IMR-90 (cell line): ENCODE measurements around the gene STEEP1. TPM values are rescaled to one million over a fixed set of nuclear protein-coding genes. Genes with fewer than 3 reads are reported as not detected.

Source experiments
- ATAC-seq: fragments of 200-7000 bp; cut with Tn5 transposase; 2 replicates; pipeline ENCODE4 v1.9.1; 2020; ENCODE audit warnings: low read depth, mild to moderate bottlenecking, moderate library complexity
- BruUV-seq: library from RNA; stranded (reverse); fragments of 400-500 nt; replicated peaks from 2 replicates; lab custom pipeline; 2021; lab: Mats Ljungman, UMichigan
- CTCF ChIA-PET: fragments of 300-600 bp; formaldehyde crosslinking; extraction: SDS; loops from one replicate; lab custom pipeline; 2021; ENCODE audit warnings: antibody characterized with exemption; lab: Yijun Ruan, JAX
- POLR2A ChIA-PET: fragments of 300-600 bp; sonication (Branson Sonifier 250); formaldehyde crosslinking; loops from one replicate; lab custom pipeline; 2022; ENCODE audit warnings: antibody characterized with exemption; ENCODE audit not compliant: unreplicated experiment; lab: Charles Lee
- DNase-seq: peaks from one replicate; pipeline ENCODE4 v3.0.0; 2013
- H2AFZ ChIP-seq: replicated peaks from 2 replicates; pipeline ENCODE3; 2013; ENCODE audit warnings: low read length, mild to moderate bottlenecking; ENCODE audit not compliant: poor library complexity
- H2AK5ac ChIP-seq: 2 replicates; pipeline ENCODE4 v1.6.1; 2013; ENCODE audit warnings: low read depth, low read length, inconsistent platforms
- H2AK9ac ChIP-seq: replicated peaks from 2 replicates; pipeline ENCODE3; 2013; ENCODE audit warnings: mild to moderate bottlenecking, low read depth, low read length, moderate library complexity; ENCODE audit not compliant: poor library complexity
- H2BK120ac ChIP-seq: 2 replicates; pipeline ENCODE4 v1.6.1; 2013; ENCODE audit warnings: low read depth, low read length, inconsistent platforms
- H2BK15ac ChIP-seq: 3 replicates; pipeline ENCODE4 v1.6.1; 2013; ENCODE audit warnings: low read depth, low read length, inconsistent platforms
- H2BK20ac ChIP-seq: 2 replicates; pipeline ENCODE4 v1.6.1; 2013; ENCODE audit warnings: low read depth, mild to moderate bottlenecking, inconsistent platforms, low read length, moderate library complexity
- H2BK5ac ChIP-seq: 2 replicates; pipeline ENCODE4 v1.6.1; 2013; ENCODE audit warnings: mild to moderate bottlenecking, low read depth, low read length, inconsistent platforms; ENCODE audit not compliant: poor library complexity, severe bottlenecking
- H3K14ac ChIP-seq: replicated peaks from 2 replicates; pipeline ENCODE4 v1.6.1; 2013; ENCODE audit warnings: low read depth, low read length, inconsistent platforms
- H3K18ac ChIP-seq: 2 replicates; pipeline ENCODE4 v1.6.1; 2013; ENCODE audit warnings: low read depth, low read length, control low read depth
- H3K23ac ChIP-seq: 2 replicates; pipeline ENCODE4 v1.6.1; 2013; ENCODE audit warnings: low read depth, low read length, inconsistent platforms
- H3K27ac ChIP-seq: 2 replicates; pipeline ENCODE4 v1.5.1; 2013; ENCODE audit warnings: mild to moderate bottlenecking, control low read depth, low read length; ENCODE audit not compliant: insufficient read depth
- H3K27me3 ChIP-seq: 2 replicates; pipeline ENCODE4 v1.6.1; 2013; ENCODE audit warnings: low read length; ENCODE audit not compliant: control insufficient read depth, insufficient read depth
- H3K36me3 ChIP-seq: 2 replicates; pipeline ENCODE4 v1.6.1; 2013; ENCODE audit warnings: low read length, mixed read lengths; ENCODE audit not compliant: control insufficient read depth, insufficient read depth
- H3K4ac ChIP-seq: 2 replicates; pipeline ENCODE4 v1.6.1; 2013; ENCODE audit warnings: low read depth, low read length, inconsistent platforms
- H3K4me1 ChIP-seq: 2 replicates; pipeline ENCODE4 v1.6.1; 2013; ENCODE audit warnings: low read length, mixed read lengths; ENCODE audit not compliant: control insufficient read depth, insufficient read depth
- H3K4me2 ChIP-seq: 2 replicates; pipeline ENCODE4 v1.6.1; 2013; ENCODE audit warnings: low read depth, mild to moderate bottlenecking, control low read depth, low read length, moderate library complexity
- H3K4me3 ChIP-seq: 2 replicates; pipeline ENCODE4 v1.5.1; 2013; ENCODE audit warnings: low read depth, mild to moderate bottlenecking, control low read depth, low read length, moderate library complexity; ENCODE audit not compliant: insufficient read depth
- H3K56ac ChIP-seq: 2 replicates; pipeline ENCODE4 v1.6.1; 2013; ENCODE audit warnings: low read length, inconsistent platforms; ENCODE audit not compliant: insufficient read depth; ENCODE audit errors: extremely low read depth
- H3K79me1 ChIP-seq, 2 experiments: 2 replicates each; pipeline ENCODE4 v1.6.1; 2013; ENCODE audit warnings: low read length in 2 of 2, inconsistent platforms in 1 of 2, low read depth in 1 of 2
- H3K9ac ChIP-seq: 2 replicates; pipeline ENCODE4 v1.6.1; 2013; ENCODE audit warnings: low read depth, low read length, control low read depth
- H3K9me1 ChIP-seq: 2 replicates; pipeline ENCODE4 v1.6.1; 2013; ENCODE audit warnings: low read length, inconsistent platforms; ENCODE audit not compliant: insufficient read depth
- H3K9me3 ChIP-seq: 2 replicates; pipeline ENCODE4 v1.6.1; 2013; ENCODE audit warnings: low read length; ENCODE audit not compliant: control insufficient read depth, insufficient read depth
- H4K20me1 ChIP-seq: 2 replicates; pipeline ENCODE4 v1.6.1; 2013; ENCODE audit warnings: low read length, inconsistent platforms; ENCODE audit not compliant: insufficient read depth
- H4K5ac ChIP-seq: 2 replicates; pipeline ENCODE4 v1.6.1; 2013; ENCODE audit warnings: mild to moderate bottlenecking, low read depth, low read length, control low read depth
- H4K8ac ChIP-seq, 2 experiments: 2 replicates each; pipeline ENCODE4 v1.6.1; 2013; ENCODE audit warnings: low read depth in 2 of 2, low read length in 2 of 2, control low read depth in 1 of 2, inconsistent platforms in 1 of 2
- H4K91ac ChIP-seq: 2 replicates; pipeline ENCODE4 v1.6.1; 2013; ENCODE audit warnings: low read depth, low read length, inconsistent platforms; ENCODE audit not compliant: insufficient read depth
- FOS ChIP-seq: fragments of 150-350 bp; IDR thresholded peaks from 2 replicates; pipeline ENCODE4 v1.6.1; 2016; ENCODE audit warnings: low read depth, low read length
- MAFK ChIP-seq: IDR thresholded peaks from 2 replicates; pipeline ENCODE4 v1.6.1; 2012; ENCODE audit warnings: low read depth, low read length, improper control_type of control experiment
- MXI1 ChIP-seq: IDR thresholded peaks from 2 replicates; pipeline ENCODE4 v1.6.1; 2012; ENCODE audit warnings: low read depth, mild to moderate bottlenecking, low read length, moderate library complexity, borderline replicate concordance
- WGBS, 2 experiments: methylation state at CpG; one replicate each; pipeline versions ENCODE4 v1.1.5 to v1.1.7; 2013; ENCODE audit warnings: missing lambda C conversion rate in 2 of 2; ENCODE audit not compliant: insufficient read length in 1 of 2; ENCODE audit errors: extremely low coverage in 2 of 2; 5-methylcytosine and 5-hydroxymethylcytosine counted together
- dilution Hi-C: fragments of 300-500 bp; cut with HindIII; formaldehyde crosslinking; loops from one replicate; pipeline ENCODE4 v1.14.3; 2018; ENCODE audit warnings: low sequenced_read_pairs; ENCODE audit not compliant: unreplicated experiment
- in situ Hi-C: fragments of 300-500 bp; cut with MboI; formaldehyde crosslinking; loops from 3 replicates; pipeline ENCODE4 v1.14.3; 2019; ENCODE audit warnings: low sequenced_read_pairs, inconsistent platforms, mixed read lengths
- intact Hi-C: fragments of 100-400 bp; cut with micrococcal nuclease; formaldehyde crosslinking; loops from 2 replicates; pipeline ENCODE4 v1.10.0; 2022
- polyA plus RNA-seq, 3 experiments: library from polyadenylated mRNA; depleted of rRNA; stranded (reverse); fragments of >200 nt; gene quantifications; 2 replicates each; pipeline ENCODE4 v1.2.3, GENCODE V29; 2012; ENCODE audit warnings: low replicate concordance in 1 of 3
- total RNA-seq: library from RNA; depleted of rRNA; stranded (reverse); fragments of >200 nt; gene quantifications from 2 replicates; pipeline ENCODE4 v1.2.3, GENCODE V29; 2012

The STEEP1 gene
- total and polyA plus RNA-seq, 2 of the 4 experiments (the other 2 are of a cell fraction), result 16.7 to 33.2 TPM

- DNase-seq, result no peak
- H4K91ac ChIP-seq, result no peak overlapping the region
- H3K4me1 ChIP-seq, result no peaks in the 10 kb centered on the region
- ATAC-seq, result no peak
- H3K9me3 ChIP-seq, result no peaks in the 10 kb centered on the region
- no peak overlapping the region for H3K23ac ChIP-seq
- H3K4ac ChIP-seq, result no peak overlapping the region
- ChIA-PET CTCF (interaction anchor here (6.1 kb wide), 1 partner anchor 20 kb away, joined by 33 read pairs; no protein-coding TSS in a partner anchor), POLR2A (no interaction called here)
- no peak overlapping the region for H3K4me2 ChIP-seq
- H2BK5ac ChIP-seq, result no peak overlapping the region
- no peaks in the 10 kb centered on the region for H4K20me1 ChIP-seq
- H2AK9ac ChIP-seq, result no peak overlapping the region
- H3K18ac ChIP-seq, result no peak overlapping the region
- no CpG with 5 or more reads among the region's 2 CpGs for WGBS, 2 experiments
- no peak overlapping the region for H3K56ac ChIP-seq
- no peak overlapping the region for H4K8ac ChIP-seq
- no peak overlapping the region for H4K5ac ChIP-seq
- no peak overlapping the region for H2BK15ac ChIP-seq
- H3K27me3 ChIP-seq, result no peaks in the 10 kb centered on the region
- H2BK20ac ChIP-seq, result no peak overlapping the region
- H3K36me3 ChIP-seq, result no peaks in the 10 kb centered on the region
- H3K9me1 ChIP-seq, result no peaks in the 10 kb centered on the region
- no peaks in the 10 kb centered on the region for H3K79me1 ChIP-seq
- TF ChIP-seq FOS, result no peak
- TF ChIP-seq MAFK, result no peak
- no peak for TF ChIP-seq MXI1
- no peak overlapping the region for H3K14ac ChIP-seq
- H2AFZ ChIP-seq, result no peak overlapping the region
- H3K4me3 ChIP-seq, result no peak overlapping the region
- no peak overlapping the region for H3K9ac ChIP-seq
- H2AK5ac ChIP-seq, result no peak overlapping the region
- dilution Hi-C loops, result no loop called here
- no peak overlapping the region for H2BK120ac ChIP-seq
- no peak overlapping the region for H3K27ac ChIP-seq
- no TSS peak for BruUV-seq
- intact Hi-C loops, result no loop called here
- in situ Hi-C loops, result no loop called here
Observed at GRCh38 chrX:119492463-119492862, 72.7 kb downstream of the STEEP1 start.
